ENCODE data around the gene SYK. TPM values are rescaled to one million over a fixed set of nuclear protein-coding genes. Genes with fewer than 3 reads are reported as not detected.

SYK gene
- total RNA-seq, 1 donor from 2014 or later: 7.4 TPM

DNA sequence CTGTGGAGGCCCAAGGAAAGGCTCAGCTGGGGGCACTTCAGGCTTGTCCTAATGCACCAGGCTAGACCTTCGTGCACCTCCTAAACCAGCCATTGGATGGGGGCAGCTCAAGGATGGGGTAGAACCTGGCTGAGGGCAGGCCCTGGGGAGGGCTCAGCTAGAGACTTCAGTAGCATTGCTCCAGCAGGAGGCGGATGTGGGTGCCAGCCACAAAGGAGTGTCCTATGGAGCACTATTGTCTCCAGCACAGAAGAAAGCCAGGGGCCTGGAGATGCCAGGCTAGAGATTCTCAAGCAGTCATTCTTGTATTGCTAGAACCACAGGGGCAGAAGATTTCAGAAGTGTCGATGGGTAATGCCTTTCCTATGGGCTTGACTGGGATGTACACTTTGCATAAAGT is 131.8 kb downstream of the SYK start:
- H3K27ac Mint-ChIP-seq: no peak overlapping the region

DNA sequence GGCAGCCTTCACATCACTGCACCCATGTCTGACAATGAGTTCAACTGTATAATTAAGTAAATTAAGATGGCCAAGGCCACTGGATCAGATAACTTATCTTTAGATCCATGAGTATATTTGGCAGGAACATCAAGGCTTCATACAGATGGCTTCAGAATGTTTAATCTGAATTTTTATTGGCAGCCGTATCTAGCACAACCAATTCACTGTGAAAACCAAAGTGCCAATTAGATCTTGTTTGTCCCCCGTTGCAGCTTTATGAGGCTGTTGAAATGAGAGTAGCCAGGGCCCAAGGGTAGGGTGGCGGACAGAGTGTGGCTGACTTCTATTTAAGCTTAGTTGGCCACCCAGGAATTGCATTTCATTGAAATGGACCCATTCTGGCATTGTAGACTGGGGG is 137.7 kb downstream of the SYK start:
- no peaks in the 10 kb centered on the region for H3K36me3 Mint-ChIP-seq (ENCODE audit: insufficient read depth)
- H3K27me3 Mint-ChIP-seq: peaks cover 2% of the 10 kb centered on the region
- TF ChIP-seq, protein P1, sequence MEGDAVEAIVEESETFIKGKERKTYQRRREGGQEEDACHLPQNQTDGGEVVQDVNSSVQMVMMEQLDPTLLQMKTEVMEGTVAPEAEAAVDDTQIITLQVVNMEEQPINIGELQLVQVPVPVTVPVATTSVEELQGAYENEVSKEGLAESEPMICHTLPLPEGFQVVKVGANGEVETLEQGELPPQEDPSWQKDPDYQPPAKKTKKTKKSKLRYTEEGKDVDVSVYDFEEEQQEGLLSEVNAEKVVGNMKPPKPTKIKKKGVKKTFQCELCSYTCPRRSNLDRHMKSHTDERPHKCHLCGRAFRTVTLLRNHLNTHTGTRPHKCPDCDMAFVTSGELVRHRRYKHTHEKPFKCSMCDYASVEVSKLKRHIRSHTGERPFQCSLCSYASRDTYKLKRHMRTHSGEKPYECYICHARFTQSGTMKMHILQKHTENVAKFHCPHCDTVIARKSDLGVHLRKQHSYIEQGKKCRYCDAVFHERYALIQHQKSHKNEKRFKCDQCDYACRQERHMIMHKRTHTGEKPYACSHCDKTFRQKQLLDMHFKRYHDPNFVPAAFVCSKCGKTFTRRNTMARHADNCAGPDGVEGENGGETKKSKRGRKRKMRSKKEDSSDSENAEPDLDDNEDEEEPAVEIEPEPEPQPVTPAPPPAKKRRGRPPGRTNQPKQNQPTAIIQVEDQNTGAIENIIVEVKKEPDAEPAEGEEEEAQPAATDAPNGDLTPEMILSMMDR (IDR thresholded peaks at IDR 0.05; ENCODE audit: unreplicated experiment): no peak
- H3K9me3 Mint-ChIP-seq (ENCODE audit: low read depth): no peaks in the 10 kb centered on the region
- H3K4me3 Mint-ChIP-seq (ENCODE audit: low read depth): no peak overlapping the region
- no peak overlapping the region for H3K27ac Mint-ChIP-seq
- DNase-seq (ENCODE audit: low spot score, unreplicated experiment): no peak
- no peaks in the 10 kb centered on the region for H3K4me1 Mint-ChIP-seq (ENCODE audit: low read depth)

More for the DNA sequence above, 131.8 kb downstream of the SYK start:
- Mint-ChIP-seq H3K36me3 (ENCODE audit: insufficient read depth) (no peaks in the 10 kb centered on the region), H3K9me3 (ENCODE audit: low read depth) (no peaks in the 10 kb centered on the region), H3K27me3 (peaks cover 17% of the 10 kb centered on the region), H3K4me3 (ENCODE audit: low read depth) (no peak overlapping the region), H3K4me1 (ENCODE audit: low read depth) (no peaks in the 10 kb centered on the region)
- no peak for DNase-seq (ENCODE audit: low spot score, unreplicated experiment)
- TF ChIP-seq, protein P1 (IDR thresholded peaks at IDR 0.05; ENCODE audit: unreplicated experiment): no peak

DNA sequence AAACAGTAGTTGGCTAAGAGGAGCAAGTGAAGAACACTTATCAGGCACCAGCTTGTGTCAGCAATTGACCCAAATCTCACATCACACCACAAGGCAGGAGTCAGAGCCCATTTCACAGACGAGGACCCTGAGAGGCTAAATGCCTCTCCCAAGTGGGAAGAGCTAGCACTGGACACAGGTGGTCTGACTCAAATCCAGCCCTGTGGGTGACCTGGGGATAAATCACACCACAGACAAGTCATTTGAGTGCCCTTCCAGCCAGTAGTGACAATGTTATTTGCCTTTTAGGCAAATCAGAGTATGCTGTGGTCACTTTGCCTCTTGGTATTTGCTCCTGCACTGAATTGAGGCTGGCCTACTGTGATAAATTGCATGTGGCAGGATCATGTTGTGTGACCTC is 138.7 kb downstream of the SYK start:
- Mint-ChIP-seq H3K27me3 (no peaks in the 10 kb centered on the region), H3K27ac (no peak overlapping the region), H3K4me1 (ENCODE audit: low read depth) (no peaks in the 10 kb centered on the region), H3K9me3 (ENCODE audit: low read depth) (no peaks in the 10 kb centered on the region), H3K4me3 (ENCODE audit: low read depth) (no peak overlapping the region), H3K36me3 (ENCODE audit: insufficient read depth) (no peaks in the 10 kb centered on the region)
- TF ChIP-seq, protein P1 (IDR thresholded peaks at IDR 0.05; ENCODE audit: unreplicated experiment): no peak
- no peak for DNase-seq (ENCODE audit: low spot score, unreplicated experiment)

DNA sequence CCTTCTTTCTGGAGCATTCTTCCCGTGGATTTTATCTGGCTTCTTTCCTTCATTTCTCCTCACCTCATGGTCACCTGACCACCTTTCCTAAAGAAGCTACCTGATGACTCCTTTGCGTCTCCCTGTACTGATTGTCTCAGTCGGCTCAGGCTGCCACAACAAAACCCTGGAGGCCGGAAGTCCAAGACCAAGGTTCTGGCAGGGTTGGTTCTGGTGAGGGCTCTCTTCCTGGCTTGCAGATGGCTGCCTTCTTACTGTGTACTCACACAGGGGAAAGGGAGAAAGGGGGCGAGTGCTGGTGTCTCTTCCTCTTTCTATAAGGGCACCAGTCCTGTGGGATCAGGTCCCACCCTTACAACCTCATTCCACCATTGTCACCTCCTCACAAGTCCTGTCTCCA is 140.0 kb downstream of the SYK start:
- Mint-ChIP-seq H3K4me1 (ENCODE audit: low read depth) (no peaks in the 10 kb centered on the region), H3K4me3 (ENCODE audit: low read depth) (no peak overlapping the region), H3K27me3 (no peaks in the 10 kb centered on the region), H3K36me3 (ENCODE audit: insufficient read depth) (no peaks in the 10 kb centered on the region), H3K9me3 (ENCODE audit: low read depth) (no peaks in the 10 kb centered on the region), H3K27ac (no peak overlapping the region)
- DNase-seq (ENCODE audit: low spot score, unreplicated experiment): no peak
- TF ChIP-seq, protein P1 (IDR thresholded peaks at IDR 0.05; ENCODE audit: unreplicated experiment): no peak

DNA sequence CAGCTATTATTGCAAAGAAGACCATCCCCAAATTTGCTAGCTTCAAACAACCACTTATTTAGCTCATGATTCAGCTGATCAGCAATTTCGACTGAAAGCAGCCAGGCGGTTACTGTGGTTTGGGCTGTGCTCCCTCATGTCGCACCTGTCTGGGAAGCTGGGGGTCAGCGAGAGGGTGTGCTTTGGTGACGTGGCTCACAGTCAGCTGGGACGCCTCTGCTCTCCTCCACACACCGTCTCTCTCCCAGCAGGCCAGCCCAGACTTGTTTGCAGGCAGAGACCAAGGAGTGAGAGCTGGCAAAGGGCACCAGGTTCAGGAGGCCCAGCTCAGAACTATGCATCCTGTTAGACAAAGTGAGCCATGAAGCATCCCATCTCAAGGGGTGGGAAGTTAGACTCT is 140.9 kb downstream of the SYK start:
- no peaks in the 10 kb centered on the region for H3K9me3 Mint-ChIP-seq (ENCODE audit: low read depth)
- TF ChIP-seq, protein P1 (IDR thresholded peaks at IDR 0.05; ENCODE audit: unreplicated experiment): no peak
- H3K4me3 Mint-ChIP-seq (ENCODE audit: low read depth): no peak overlapping the region
- no peak for DNase-seq (ENCODE audit: low spot score, unreplicated experiment)
- H3K36me3 Mint-ChIP-seq (ENCODE audit: insufficient read depth): no peaks in the 10 kb centered on the region
- H3K27me3 Mint-ChIP-seq: no peaks in the 10 kb centered on the region
- H3K4me1 Mint-ChIP-seq (ENCODE audit: low read depth): no peaks in the 10 kb centered on the region
- H3K27ac Mint-ChIP-seq: no peak overlapping the region

Measured in progenitor cell of endocrine pancreas (in vitro differentiated cells).